GM21423 (cell line): ENCODE results near the gene STKLD1.
"Not testable (repeated sequence)": the region's sequence is repeated elsewhere in the genome, so short reads cannot be mapped to it uniquely, and the experiment has no call there.

ENCODE experiments used
- ATAC-seq: cut with Tn5 transposase; IDR thresholded peaks from one replicate; pipeline ENCODE4 v1.9.1; 2021; ENCODE audit warnings: mild to moderate bottlenecking, moderate library complexity; ENCODE audit not compliant: unreplicated experiment

Gene STKLD1

GRCh38 chr9:133360400-133361393 is 15.5 kb upstream of the STKLD1 start:
- no peak for ATAC-seq

GRCh38 chr9:133361507-133362092 is 14.6 kb upstream of the STKLD1 start:
- no peak for ATAC-seq

- no peak for ATAC-seq
These were observed 13.7 kb upstream of the STKLD1 start for GRCh38 chr9:133362359-133363044.

GRCh38 chr9:133366435-133366834 is 9.7 kb upstream of the STKLD1 start:
- no peak for ATAC-seq

DNA sequence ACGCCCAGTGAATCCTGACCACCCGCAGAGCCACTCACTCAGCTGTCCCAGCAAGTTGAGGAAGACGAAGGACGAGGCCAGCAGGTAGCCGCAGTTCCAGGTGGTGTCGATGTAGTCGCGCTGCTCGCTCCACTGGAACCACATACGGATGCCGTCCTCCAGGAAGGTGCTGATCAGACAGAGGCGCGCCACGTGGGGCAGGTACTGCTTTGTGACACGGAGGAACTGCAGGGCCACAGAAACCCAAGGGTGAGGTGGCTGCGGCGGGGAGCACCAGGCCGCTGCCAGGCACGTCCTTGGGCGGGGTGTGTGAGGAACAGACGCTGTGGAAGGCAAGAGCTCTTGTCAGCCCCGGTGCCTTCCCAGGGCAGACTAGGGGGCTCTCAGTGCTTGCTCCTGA is 8.9 kb upstream of the STKLD1 start:
- ATAC-seq, result no peak

- no peak for ATAC-seq
These were observed 8.4 kb upstream of the STKLD1 start for GRCh38 chr9:133367778-133368177.

GRCh38 chr9:133368249-133368881 is 7.8 kb upstream of the STKLD1 start:
- ATAC-seq, result no peak

GRCh38 chr9:133369422-133369821 is 6.7 kb upstream of the STKLD1 start:
- no peak for ATAC-seq

- no peak for ATAC-seq
These were observed 6.2 kb upstream of the STKLD1 start for GRCh38 chr9:133369933-133370332.

GRCh38 chr9:133370685-133371084 is 5.5 kb upstream of the STKLD1 start:
- no peak for ATAC-seq

GRCh38 chr9:133371261-133371711 is 4.9 kb upstream of the STKLD1 start:
- ATAC-seq, result no peak

GRCh38 chr9:133372144-133372543 is 4.0 kb upstream of the STKLD1 start:
- ATAC-seq, result no peak

DNA sequence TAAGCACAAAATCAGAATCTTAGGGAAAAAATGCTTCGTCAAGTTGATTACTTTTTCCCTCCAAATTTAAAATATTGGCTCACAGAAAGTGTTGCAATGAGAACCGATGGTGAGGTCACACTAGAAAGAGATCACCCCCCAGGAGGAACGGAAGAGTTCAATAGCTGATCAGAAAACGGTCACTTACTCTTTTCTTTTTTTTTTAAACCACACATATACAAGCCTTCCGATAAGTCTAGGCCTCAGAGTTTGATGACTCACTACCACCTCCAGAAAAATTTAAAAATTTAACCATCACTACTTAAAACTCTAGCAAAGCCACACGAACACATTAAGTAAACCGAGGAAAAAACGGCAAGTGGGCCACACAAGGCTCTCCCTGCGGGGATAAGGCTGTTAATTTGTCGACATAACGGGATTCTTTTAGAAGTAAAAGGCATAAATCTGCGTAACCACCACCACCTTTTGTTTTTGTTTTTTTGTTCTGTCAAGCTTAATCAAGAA is 1.5 kb upstream of the STKLD1 start:
- no peak for ATAC-seq

GRCh38 chr9:133375116-133375723 is 946 bp upstream of the STKLD1 start:
- peak; percentile 7 for ATAC-seq

GRCh38 chr9:133377280-133377679 is 1.1 kb downstream of the STKLD1 start:
- ATAC-seq, result not testable (repeated sequence)

GRCh38 chr9:133377721-133378216 is 1.6 kb downstream of the STKLD1 start:
- no peak for ATAC-seq

GRCh38 chr9:133378408-133378962 is 2.3 kb downstream of the STKLD1 start:
- ATAC-seq, result no peak

DNA sequence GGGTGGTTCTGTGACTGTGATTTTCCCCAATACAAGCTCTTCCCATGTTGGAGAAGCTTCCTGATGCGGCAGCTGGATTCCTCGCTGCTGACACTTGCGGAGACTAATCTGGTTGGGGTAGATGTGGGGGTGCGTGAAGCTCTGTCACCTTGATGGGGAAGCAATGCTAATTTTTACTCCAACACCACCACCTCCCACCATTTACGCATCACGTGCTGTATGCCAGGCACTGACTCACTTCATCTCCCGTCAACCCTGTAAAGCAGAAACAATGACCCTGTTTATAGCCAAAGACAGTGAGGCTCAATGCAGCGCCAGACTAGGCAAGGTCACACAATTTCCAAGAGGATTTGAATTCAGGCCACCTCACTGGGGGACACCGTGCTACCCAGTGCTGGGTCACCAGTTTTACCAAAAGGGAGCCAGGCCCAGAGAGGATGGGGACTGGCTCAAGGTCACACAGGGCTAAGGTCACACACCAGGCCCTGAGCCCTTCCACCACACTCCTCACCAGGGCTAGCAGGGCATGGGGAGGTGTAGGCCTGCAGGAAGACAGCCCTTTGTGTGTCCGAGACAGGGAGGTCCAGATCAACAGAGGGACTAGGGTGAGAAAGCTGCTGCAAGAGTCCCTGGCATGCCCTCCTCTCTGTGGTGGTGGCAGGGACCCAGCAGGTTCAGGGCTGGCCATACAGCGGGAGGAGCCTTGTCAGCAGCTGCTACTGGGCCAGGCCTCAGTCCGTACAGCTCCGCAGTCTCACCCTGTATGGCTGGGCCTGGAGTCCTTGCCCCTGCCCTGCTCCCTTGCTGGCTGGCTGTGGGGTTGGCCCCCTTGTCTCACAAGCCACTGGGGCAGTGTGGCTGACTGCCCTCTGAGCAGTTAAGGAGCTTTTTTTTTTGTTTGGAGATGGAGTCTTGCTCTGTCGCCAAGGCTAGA is 3.3 kb downstream of the STKLD1 start:
- ATAC-seq, result no peak

DNA sequence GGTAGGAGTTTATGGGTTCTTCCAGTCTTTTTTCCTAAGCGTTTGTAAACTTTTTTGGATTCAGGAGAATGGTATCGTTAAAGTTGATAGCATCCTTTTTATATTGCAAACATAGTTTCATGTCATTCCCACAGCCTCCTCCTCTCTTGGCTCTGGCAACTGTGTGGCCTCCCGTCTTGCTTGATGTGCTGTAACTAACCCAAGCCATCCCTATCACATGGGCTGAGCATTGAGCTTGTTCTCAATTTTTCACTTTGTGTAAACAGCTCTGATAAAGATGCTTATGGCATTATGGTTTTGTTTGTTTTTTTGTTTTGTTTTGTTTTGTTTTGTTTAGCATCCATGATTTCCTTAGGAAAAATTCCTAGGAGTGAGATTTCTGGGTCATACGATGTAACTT is 4.6 kb downstream of the STKLD1 start:
- no peak for ATAC-seq
